Upper lobe of left lung (tissue), 4 donors: ENCODE measurements around the gene SARS2.

Experiments
- CTCF ChIP-seq, 6 experiments: fragments of 450-650 bp in 4 of 6; fragments of 200-600 bp in 2 of 6; sonication (generic) in 2 of 6; IDR thresholded peaks; one replicate each; pipeline ENCODE4 v1.5.1; 2016 to 2019; ENCODE audit warnings: antibody characterized with exemption in 6 of 6
- EP300 ChIP-seq, 4 donors: sonication (generic); formaldehyde crosslinking; IDR thresholded peaks; one replicate each; pipeline ENCODE4 v1.5.1; 2017; ENCODE audit warnings: antibody characterized with exemption in 4 of 4, control low read depth in 2 of 4
- POLR2A ChIP-seq, 4 donors: fragments of 450-650 bp; IDR thresholded peaks; one replicate each; pipeline ENCODE4 v1.5.1; 2016 to 2017; ENCODE audit warnings: antibody characterized with exemption in 4 of 4, mild to moderate bottlenecking in 2 of 4

- TF ChIP-seq CTCF (IDR thresholded peaks at IDR 0.05), result no peak
- no peak for TF ChIP-seq POLR2A (IDR thresholded peaks at IDR 0.05)
- TF ChIP-seq EP300 (IDR thresholded peaks at IDR 0.05), result no peak
Observed at GRCh38 chr19:38924388-38924787, 6.2 kb downstream of the SARS2 start.
